Stimulated activated CD4-positive, alpha-beta T cell treated with anti-CD3 and anti-CD28 coated beads, TNF-alpha, amount 100 ng/mL, for 24 hours (primary cell): ENCODE results near the gene BCL6B.

Experiments
- DNase-seq, 3 experiments: peaks; one replicate each; pipeline ENCODE4 v3.0.0-alpha.2; 2020; ENCODE audit warnings: low read depth in 3 of 3

Gene BCL6B

DNA sequence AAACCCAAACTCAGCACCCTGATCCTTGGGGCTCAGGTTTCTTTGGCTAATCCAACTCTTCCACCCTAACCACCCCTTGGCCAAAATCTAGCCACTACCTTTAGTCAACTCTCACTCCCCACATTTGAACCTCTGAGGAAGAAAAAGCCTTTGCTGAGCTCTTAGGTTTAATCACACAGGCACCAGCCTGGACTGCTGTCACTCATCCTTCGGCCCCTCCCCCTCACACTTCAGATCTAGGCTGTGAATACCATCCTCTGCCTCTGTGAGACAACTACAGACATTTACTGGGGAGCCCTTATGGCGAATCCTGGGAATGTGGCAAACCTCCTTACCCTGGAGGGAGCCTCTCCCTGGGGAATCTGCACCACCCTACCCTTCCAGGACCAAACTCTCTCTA is 15.7 kb upstream of the BCL6B start:
- no peak for DNase-seq

DNA sequence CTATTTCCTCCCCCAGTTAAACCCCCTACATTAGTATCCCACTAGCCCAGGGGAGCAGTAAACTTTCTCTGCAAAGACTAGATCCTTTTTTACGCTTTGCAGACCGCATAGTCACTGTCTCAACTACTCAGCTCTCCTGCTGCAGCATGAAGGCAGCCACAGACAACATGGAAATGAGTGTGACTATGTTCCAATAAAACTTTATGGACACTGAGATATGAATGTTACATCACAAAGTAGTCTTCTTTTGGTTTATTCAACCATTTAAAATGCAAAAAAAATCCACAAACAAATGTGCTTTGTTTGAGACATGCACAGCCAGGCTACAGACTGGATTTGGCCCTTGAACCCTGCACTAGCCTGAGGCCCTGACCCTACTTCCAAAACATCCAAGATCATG is 12.3 kb upstream of the BCL6B start:
- no peak for DNase-seq

DNA sequence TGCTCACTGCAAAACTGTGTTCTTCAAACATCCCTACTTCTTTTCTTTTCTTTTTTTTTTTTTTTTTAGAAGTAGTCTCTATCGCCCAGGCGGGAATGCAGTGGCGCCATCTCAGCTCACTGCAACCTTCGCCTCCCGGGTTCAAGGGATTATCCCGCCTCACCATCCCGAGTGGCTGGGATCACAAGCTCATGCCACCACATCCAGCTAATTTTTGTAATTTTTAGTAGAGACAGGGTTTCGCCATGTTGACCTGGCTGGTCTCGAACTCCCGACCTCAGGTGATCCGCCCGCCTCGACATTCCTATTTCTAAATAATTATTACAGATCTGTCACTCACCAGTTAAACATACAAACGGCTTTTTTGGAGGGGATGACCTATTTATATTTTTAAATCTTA is 11.4 kb upstream of the BCL6B start:
- DNase-seq: no peak

DNA sequence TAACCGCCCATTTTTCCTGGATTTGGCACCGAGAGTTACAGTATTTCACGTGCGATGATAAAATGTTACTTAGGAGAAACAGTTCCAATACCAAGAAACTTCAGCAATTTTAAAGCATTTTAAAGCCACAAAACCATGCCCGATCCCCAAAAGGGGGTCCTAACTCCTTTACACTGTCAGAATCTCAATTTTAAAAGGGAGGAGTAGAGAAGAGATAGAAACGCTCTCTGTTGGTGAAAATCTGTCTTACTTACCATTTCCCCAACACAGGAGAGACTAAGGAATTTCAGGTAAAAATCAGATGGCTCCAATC is 11.0 kb upstream of the BCL6B start:
- no peak for DNase-seq

DNA sequence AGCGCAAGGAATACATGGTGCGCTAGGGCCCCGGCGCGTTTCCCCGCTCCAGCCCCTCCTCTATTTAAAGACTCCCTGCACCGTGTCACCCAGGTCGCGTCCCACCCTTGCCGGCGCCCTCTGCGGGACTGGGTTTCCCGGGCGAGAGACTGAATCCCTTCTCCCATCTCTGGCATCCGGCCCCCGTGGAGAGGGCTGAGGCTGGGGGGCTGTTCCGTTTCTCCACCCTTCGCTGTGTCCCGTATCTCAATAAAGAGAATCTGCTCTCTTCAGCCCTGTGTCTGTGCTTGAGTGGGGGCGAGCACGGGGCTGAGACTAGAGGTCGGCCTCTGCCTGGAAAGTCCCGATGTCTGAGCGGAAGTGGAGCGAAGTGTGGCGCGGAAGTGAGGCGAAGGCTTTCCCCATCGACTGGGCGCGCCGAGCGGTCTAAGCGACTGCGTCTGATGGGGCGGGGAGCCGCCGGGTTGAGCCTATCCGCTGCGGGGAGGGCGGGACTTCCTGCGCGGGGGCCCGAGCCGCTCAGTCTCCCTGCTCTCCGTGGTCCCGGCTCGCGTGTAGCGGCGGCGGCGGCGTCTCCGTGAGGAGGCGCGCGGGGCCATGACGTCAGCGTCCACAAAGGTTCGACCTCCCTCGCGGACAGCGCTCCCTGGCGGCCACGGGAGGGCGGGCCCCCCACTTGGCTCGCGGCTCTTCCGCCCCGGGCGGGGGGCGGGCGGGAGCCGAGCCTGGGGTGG is 8.4 kb upstream of the BCL6B start:
- peak; percentile 95 to 97 (median 95) for DNase-seq

DNA sequence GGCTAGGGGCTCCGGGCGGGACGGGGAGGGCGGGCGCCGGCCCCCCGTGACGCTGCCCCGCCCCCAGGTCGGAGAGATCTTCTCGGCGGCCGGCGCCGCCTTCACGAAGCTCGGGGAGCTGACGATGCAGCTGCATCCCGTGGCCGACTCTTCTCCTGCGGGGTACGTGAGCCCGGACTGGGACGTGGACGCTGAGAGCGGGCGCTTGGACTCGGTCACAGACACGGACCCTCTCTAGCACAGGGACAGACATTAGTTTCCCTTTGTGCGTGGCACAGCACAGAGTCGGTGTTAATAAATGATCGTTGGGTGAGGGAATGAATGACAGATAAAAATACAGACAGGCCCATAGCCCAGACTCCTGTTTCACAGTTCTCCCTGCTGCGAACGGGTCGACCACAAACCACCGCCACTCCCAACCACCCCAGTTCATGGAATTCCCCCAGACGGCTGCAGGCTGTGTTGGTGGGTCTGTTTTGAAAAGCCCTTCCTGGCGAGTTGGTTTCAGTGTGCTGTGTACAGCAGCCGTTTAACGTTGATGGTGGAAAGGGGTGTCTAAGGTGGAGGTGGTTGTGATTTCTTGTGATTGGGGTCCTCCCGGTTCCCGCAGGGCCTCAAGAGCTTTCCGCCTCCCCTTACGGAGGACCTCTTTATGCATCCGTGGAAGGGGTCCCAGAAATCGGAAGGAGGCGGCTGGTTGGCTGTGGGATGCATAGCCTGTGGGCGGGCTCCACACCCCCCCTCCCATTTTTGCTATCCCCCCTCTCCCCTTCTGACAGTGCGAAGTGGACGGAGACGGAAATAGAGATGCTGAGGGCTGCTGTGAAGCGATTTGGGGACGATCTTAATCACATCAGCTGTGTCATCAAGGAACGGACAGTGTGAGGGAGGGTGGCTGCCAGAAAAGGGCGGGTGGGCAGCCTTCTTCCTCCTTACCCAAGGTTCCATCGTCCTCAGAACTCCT is 7.6 kb upstream of the BCL6B start:
- peak; percentile 60 to 78 (median 63) for DNase-seq

DNA sequence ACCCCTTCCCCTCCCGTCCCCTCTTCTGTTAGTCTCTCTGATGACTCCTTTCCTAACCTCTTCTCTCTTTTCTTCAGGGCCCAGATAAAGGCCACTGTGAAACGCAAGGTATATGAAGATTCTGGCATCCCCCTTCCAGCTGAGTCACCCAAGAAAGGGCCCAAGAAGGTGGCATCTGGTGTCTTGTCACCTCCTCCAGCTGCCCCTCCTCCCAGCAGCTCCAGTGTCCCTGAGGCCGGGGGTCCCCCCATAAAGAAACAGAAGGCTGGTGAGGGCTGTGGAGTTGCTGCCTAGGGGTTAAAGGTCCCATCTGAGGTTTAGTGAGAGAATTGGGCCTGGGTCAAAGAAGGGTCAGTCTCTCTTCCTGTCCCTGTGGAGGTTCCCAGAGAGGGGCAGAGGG is 6.4 kb upstream of the BCL6B start:
- no peak for DNase-seq

DNA sequence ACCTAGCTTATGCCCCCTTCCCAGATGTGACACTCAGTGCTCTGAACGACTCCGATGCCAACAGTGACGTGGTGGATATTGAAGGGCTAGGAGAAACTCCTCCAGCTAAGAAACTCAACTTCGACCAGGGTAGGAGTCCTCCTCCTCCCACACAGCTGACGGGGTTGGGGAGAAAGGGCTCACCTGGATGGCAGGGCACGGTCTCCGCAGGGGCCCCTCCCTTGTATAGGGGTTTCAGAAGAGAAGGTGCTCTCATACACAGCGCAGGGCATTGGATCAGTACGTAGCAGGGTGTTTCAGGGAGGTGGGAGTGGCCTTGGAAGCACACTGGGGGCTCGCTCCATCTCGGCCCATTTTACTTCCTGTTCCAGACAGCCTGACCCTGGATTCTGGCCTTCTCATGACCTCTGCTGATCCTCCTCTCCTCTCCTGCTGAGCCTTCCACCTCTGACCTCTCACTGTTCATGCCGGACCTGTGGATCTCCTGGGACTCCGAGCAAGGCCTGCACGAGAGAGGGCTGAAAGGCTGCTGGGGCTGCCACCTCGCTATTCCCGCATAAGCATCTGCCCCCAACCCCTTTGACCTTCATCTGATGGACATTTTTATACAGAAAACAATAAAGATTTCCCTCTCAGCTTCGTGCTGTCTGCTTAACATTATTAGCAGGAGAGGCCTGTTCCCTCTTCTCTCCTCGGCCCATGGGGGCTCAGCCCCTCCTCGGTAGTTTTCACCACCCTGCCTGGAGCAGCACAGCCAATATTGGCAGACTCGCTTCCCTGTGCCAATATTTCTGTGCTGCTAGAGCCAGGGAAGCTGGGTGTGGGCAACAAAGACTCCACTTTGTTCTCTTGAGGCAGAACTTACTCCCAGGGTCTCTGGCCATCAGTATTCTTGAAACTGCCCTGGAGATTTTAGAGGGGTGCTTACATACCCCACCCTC is 5.7 kb upstream of the BCL6B start:
- DNase-seq: no peak

DNA sequence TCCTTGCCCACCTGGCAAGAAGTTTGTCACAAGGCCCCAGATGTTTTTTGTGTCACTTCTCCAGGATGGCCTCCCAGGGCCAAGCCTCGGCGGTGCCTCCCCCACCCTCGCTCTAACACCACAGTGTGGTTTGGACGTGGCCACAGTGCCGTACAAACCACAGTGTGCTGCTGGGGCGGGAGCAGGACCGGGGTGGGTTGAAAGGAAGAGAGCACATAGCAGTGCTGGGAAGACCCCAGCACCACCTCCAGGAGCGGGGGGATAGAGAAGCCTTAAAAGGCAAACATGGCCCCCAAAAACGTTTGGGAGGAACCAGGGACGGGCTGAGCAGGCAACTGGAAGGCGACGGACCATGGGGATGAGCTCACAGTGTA is 5.0 kb upstream of the BCL6B start:
- DNase-seq: no peak

DNA sequence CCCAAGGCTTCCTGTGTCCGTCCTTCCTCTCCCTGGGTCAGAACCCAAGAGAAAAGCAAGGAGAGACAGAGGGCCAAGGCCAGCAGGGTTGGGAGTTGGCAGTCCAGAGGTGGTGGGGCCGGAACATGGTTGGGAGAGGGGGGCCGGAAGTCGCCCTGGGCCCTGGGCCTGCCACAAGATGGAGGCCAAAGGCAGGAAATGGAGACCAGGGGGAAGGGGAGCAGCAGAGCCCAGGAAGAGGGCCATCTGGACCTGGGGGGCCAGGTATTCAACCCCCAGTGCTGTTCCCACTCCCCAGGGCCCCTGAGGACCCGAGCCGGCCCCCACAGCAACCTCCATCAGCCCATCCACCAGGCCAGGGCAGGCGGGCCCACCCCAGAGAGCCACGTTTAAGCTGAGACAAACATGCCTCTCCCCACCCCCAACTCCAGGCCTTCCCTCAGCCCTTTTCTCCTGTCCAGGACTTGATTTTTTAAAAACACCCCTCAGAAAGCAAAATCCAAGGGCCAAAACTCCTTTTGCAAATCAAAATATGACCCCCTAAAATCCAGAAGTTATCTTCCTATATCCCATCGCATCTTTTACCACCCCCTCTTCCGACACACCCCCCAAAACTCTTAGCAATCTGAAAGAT is 4.4 kb upstream of the BCL6B start:
- no peak for DNase-seq

DNA sequence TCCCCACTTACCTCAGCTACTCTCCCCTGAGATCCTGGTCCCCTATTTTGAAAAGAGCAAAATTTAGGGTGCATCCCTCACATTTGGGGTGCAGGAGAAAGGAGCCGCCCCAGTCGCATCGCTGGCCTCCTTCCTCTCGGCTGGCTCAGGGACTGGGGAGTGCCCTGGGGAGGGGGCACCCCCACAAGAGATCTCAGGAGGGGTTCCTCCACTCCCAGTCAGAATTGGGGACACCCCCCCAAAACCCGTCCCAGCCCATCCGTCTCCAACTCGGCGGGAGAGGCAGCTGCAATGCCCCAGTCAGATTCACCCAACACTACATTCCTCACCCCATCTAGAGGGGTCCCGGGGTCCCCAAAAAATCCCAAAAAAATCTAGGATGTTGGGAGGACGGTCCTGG is 3.5 kb upstream of the BCL6B start:
- no peak for DNase-seq

DNA sequence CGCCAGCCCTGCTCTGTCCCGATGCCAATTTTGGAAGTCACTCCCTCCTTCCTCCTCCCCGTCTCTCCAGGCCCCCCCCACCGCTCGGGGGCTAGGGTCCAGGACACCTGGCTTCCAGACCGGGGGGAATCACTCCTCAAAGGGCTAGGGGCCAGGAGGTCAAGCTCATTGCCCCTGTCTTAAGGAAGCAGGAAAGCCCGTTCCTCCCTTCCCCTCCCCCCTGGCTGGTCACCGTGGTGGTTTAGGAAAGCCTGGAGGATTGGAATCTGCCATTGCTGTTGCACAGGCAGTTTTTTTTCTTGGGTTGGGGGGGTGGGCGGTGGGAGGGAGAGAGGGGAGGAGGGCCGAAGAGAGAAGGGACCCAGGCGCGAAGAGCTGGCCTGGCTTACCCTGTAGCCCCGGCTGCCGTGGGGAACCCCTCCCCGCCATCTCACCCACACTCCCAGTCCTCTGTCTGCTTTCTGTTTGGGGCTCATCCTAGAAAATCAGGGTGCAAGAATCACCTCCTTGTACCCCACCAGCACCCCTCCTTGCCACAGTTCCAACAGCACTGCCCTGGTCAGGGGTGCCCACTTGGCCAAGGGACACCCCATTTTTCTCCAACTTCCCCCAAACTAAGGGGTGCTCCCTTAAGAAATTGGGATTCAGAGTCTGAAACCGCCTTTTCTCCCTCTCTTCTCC is 2.9 kb upstream of the BCL6B start:
- DNase-seq: no peak

DNA sequence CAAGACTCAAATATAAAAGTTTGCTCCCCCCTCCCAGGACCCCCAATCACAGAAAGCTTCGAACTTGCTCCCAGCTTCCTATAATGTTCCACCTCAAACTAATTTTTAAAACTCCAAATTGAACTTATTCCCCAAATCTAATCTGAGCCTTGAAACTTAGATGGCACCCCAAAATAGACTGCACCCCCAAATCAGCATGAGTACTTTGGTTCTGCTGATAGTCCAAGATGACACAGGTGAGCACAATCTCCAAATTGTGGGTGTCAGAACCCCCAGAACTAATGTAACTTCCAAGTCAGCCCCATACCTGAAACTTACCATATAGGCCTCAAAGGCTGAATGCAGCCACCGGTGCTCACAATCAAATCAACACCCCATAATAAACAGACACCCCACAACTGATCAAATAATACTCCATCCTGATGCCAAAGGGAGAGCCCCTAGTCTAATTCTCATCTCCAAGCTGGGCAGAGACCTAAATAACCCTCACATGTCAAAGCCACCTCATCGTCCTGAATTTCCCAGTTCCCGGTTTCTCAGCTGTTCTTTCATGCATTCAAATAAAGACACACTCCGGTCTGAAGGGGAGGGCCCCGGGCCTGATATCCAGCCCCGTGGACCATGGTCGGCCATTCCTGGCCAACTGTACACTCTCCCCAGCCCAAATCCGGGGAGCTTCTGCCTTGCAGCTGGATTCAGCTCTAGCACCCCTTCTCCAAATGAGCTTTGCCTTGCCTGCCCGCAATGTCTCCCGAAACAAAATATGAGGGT is 1.8 kb upstream of the BCL6B start:
- DNase-seq: no peak

DNA sequence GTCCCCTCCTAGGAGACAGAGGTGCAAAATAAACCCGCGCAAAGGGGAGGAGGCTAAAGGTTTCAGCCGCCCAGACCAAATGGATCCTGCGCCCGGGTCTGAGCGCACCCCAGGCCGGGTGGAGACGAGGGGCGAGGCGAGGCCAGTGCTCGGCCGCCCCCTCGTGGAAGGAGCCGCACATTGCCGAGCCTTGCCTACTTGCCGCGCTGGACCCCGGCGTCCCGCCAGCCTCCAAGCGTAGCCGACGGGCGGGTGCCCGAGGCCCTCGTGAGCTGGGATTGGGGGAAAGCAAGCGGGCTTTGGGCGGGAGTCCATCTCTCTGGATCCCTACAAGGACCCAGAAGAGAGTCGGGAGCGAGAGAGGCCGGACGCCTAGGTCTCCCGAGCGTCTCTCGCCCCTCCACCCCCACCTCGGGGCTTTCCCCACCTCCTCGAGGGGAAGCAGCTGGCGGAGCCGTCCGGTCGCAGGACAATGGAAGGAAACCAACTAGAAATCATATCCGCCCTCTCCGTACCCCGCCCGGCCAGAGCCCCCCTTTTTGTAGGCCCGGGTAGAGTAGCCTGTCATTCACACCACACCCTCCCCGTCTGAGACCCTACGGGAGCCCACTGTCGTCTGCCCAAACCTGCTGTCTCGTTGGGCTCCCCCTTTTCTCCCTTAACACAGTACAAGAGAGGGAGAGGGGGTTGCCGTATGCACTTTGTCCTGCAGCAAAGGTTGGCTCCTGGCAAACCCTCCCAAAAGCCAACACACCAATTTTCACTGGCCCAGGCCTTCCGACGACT is 664 bp upstream of the BCL6B start:
- peak in 2 of 3 experiments; percentile 65 to 80 for DNase-seq

DNA sequence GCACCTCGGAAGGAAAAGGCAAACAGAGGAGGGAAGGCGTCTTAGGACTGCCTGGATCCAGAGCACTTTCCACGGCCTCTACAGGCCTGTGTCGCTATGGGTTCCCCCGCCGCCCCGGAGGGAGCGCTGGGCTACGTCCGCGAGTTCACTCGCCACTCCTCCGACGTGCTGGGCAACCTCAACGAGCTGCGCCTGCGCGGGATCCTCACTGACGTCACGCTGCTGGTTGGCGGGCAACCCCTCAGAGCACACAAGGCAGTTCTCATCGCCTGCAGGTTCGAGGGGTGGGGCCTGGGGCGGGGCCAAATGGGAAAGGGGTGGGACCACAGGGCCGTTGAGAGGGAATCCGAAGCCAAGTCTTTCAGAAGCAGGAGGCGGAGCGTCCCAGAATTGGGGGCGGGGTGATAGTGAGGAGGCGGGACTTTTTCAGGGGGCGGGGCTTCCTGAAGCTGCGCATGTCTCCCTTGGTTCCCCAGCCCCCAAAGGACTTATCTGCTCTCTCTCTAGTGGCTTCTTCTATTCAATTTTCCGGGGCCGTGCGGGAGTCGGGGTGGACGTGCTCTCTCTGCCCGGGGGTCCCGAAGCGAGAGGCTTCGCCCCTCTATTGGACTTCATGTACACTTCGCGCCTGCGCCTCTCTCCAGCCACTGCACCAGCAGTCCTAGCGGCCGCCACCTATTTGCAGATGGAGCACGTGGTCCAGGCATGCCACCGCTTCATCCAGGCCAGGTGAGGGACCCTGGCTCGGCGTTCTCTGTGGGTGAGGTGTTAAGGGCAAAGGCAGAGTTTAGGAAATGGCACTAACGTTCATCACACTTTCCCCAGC is 939 bp downstream of the BCL6B start:
- peak; percentile 89 to 95 (median 90) for DNase-seq

DNA sequence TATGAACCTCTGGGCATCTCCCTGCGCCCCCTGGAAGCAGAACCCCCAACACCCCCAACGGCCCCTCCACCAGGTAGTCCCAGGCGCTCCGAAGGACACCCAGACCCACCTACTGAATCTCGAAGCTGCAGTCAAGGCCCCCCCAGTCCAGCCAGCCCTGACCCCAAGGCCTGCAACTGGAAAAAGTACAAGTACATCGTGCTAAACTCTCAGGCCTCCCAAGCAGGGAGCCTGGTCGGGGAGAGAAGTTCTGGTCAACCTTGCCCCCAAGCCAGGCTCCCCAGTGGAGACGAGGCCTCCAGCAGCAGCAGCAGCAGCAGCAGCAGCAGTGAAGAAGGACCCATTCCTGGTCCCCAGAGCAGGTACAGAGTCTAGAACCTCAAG is 1.5 kb downstream of the BCL6B start:
- DNase-seq: no peak

DNA sequence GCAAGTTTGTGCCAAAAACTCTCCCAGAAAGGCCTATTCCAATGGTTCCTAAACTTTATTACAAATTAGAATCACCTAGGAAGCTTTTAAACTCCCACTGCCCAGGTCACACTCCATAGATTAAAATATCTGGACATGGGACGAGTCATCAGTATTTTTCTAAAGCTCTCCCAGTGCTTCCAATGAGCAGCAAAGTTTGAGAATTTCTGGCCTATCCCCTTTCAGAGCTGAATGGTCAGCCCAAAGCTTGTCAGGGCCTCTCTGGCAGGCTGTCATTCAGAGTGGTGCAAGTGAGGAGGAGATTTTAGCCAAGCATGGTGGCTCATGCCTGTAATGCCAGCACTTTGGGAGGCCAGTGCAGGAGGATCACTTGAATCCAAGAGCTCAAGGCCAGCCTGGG is 2.4 kb downstream of the BCL6B start:
- no peak for DNase-seq

DNA sequence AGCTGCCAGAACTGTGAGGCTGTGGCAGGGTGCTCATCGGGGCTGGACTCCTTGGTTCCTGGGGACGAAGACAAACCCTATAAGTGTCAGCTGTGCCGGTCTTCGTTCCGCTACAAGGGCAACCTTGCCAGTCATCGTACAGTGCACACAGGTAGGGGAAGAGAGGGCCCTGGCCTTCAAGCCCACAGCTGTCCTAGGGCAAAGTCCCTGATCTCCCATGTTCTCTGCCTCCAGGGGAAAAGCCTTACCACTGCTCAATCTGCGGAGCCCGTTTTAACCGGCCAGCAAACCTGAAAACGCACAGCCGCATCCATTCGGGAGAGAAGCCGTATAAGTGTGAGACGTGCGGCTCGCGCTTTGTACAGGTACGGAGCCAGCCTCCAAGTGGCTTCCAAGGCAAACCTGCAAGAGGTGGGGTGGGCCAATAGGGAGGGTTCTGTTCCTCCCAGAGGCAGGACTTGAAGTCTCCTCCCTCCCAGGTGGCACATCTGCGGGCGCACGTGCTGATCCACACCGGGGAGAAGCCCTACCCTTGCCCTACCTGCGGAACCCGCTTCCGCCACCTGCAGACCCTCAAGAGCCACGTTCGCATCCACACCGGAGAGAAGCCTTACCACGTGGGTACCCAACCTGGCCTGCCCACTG is 3.7 kb downstream of the BCL6B start:
- no peak for DNase-seq
